Mucosa of descending colon (tissue), 3 donors: ENCODE measurements around the gene CFAP157. TPM values are rescaled to one million over a fixed set of nuclear protein-coding genes. Genes with fewer than 3 reads are reported as not detected.

ENCODE experiments used
- ATAC-seq: fragments of 200-7000 bp; cut with Tn5 transposase; one replicate; pipeline ENCODE4 v1.9.1; 2020; ENCODE audit warnings: mild to moderate bottlenecking, moderate library complexity
- DNase-seq, 3 donors: peaks; one replicate each; pipeline ENCODE4 v3.0.0-alpha.2; 2020
- H3K36me3 ChIP-seq: fragments of 200-600 bp; one replicate; pipeline ENCODE4 v1.8.0; 2021; ENCODE audit warnings: low read depth, mild to moderate bottlenecking
- H3K4me1 ChIP-seq: fragments of 200-600 bp; one replicate; pipeline ENCODE4 v1.8.0; 2021; ENCODE audit warnings: low read depth, mild to moderate bottlenecking
- H3K4me3 ChIP-seq: fragments of 200-600 bp; one replicate; pipeline ENCODE4 v1.8.0; 2021; ENCODE audit warnings: mild to moderate bottlenecking
- H3K9me3 ChIP-seq: fragments of 200-600 bp; one replicate; pipeline ENCODE4 v1.8.0; 2021; ENCODE audit warnings: mild to moderate bottlenecking
- CTCF ChIP-seq: fragments of 200-600 bp; IDR thresholded peaks from one replicate; pipeline ENCODE4 v1.8.0; 2022; ENCODE audit warnings: antibody characterized with exemption, mild to moderate bottlenecking
- intact Hi-C, 2 donors: fragments of 100-400 bp; cut with DNase I in 1 of 2; cut with micrococcal nuclease in 1 of 2; formaldehyde crosslinking; loops; one replicate each; pipeline versions ENCODE4 v1.11.0 to v1.11.1; 2022; cut with DNase I, micrococcal nuclease
- total RNA-seq, 3 donors: library from RNA; stranded (reverse); fragmentation: NEBNext Ultra II Directional in 2 of 3; extraction: Animal tissue kit (Norgen Biotek cat#: 25700) in 2 of 3; gene quantifications; one replicate each; pipeline versions ENCODE4 v1.2.1 to v1.2.4, GENCODE V29; 2021 to 2023
- donor health status: DM: no; HTN: no; CAD: no; lungs with moderate emphysema.
- donor health status: DM: no; HTN: no; CAD: no.
- donor health status: DM: no; HTN: yes; CAD: no.

CFAP157 gene
- total RNA-seq, 3 donors from 2014 or later, result 0.12 to 0.28 TPM; not detected in 1

GRCh38 chr9:127728808-127729207 is 22.0 kb downstream of the CFAP157 start:
- intact Hi-C loops, result loop anchor here in 1 of 2 donors (10.0 kb wide), 1 partner anchor 134 kb away; no protein-coding TSS in a partner anchor
- no peak overlapping the region for H3K4me3 ChIP-seq
- TF ChIP-seq CTCF, result no peak
- no peak for DNase-seq
- ATAC-seq, result no peak
- no peaks in the 10 kb centered on the region for H3K36me3 ChIP-seq
- peaks cover 5% of the 10 kb centered on the region for H3K4me1 ChIP-seq
- H3K9me3 ChIP-seq, result no peaks in the 10 kb centered on the region

- Histone ChIP-seq H3K36me3 (no peaks in the 10 kb centered on the region), H3K4me3 (no peak overlapping the region), H3K4me1 (peaks cover 7% of the 10 kb centered on the region), H3K9me3 (no peaks in the 10 kb centered on the region)
- no peak for TF ChIP-seq CTCF
- no peak for ATAC-seq
- no peak for DNase-seq
- intact Hi-C loops, result loop anchor here (2.0 to 10.0 kb wide), 3 partner anchors 135 to 145 kb away; partner anchors contain the start of gene AK1 (in 1 of the 2)
Measured at GRCh38 chr9:127729522-127730256, 22.9 kb downstream of the CFAP157 start.

DNA sequence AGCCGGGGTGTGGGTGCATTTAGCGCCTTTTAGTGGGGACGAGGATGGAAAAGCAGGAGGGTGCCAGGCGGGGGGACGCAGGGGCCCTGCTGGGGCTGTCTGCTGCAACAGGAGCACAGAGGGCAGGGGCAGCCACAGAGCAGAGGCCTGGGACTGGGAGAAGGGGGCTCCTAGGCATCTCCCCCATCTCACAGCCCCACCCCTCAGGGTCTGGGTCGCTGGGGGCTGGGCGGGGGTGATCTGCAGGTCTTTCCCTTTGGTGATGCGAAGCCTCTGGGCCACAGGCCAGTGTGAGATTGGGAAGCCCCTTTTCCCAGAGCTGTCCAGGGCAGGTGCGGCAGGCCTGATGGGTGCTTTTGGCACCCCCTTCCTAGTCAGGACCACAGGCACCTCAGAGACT is 23.5 kb downstream of the CFAP157 start:
- Histone ChIP-seq H3K4me3 (no peak overlapping the region), H3K4me1 (peaks cover 7% of the 10 kb centered on the region), H3K36me3 (no peaks in the 10 kb centered on the region), H3K9me3 (no peaks in the 10 kb centered on the region)
- ATAC-seq (no peak), DNase-seq (no peak)
- no peak for TF ChIP-seq CTCF
- intact Hi-C loops, result loop anchor here in 1 of 2 donors (2.0 to 10.0 kb wide), 2 partner anchors 139 to 145 kb away; partner anchors contain the start of gene AK1

DNA sequence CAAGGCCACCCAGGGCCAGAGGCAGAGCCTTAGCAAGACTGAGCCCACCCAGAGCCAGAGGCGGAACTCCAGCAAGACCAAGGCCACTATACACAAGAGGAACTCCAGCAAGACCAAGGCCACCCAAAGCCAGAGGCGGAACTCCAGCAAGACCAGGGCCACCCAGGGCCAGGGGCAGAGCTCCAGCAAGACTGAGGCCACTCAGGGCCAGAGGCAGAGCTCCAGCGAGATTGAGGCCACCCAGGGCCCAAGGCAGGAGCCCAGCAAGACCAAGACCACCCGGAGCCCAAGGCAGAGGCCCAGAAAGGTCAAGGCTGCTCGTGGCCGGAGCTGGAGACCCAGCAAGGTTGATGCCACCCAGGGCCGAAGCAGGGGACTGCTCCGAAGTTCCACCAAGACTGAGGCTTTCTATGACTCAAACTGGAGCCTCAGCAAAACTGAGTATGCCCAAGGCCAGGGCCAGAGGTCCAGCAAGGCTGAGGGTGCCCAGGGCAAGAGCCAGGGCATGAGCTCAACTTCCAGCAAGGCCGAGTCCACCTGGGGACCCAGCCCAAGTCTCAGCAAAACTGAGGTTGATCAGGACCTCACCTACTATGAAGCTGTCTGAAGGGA is 24.1 kb downstream of the CFAP157 start:
- peaks cover 7% of the 10 kb centered on the region for H3K4me1 ChIP-seq
- DNase-seq, result no peak
- no peaks in the 10 kb centered on the region for H3K9me3 ChIP-seq
- no peak for ATAC-seq
- TF ChIP-seq CTCF, result no peak
- intact Hi-C loops, result loop anchor here in 1 of 2 donors (2.0 to 10.0 kb wide), 2 partner anchors 140 to 144 kb away; partner anchors contain the start of gene AK1
- H3K36me3 ChIP-seq, result no peaks in the 10 kb centered on the region
- no peak overlapping the region for H3K4me3 ChIP-seq

DNA sequence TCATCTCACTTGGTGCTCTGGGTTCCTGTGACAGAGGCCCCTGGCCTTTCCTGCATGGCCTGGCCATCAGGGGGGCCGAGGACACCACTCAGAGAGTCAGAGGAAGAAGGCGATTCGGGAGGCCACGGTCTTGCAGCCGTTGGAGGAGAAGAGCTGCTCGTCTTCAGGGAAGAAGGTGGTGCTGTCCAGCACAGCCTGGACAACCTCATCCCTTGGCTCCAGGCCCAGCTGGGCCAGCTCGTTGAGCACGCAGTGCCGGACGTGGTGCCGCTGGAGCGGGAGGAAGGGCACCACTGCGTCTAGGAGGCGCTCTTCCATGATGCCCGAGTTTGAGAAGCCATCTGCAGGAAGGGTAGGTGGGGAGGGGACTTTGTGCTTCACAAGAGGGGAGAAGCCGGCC is 25.1 kb downstream of the CFAP157 start:
- no peak for DNase-seq
- Histone ChIP-seq H3K36me3 (no peaks in the 10 kb centered on the region), H3K9me3 (no peaks in the 10 kb centered on the region), H3K4me3 (no peak overlapping the region), H3K4me1 (peaks cover 7% of the 10 kb centered on the region)
- ATAC-seq, result no peak
- intact Hi-C loops, result loop anchor here in 1 of 2 donors (2.0 to 10.0 kb wide), 2 partner anchors 141 to 143 kb away; partner anchors contain the start of gene AK1
- TF ChIP-seq CTCF, result no peak
